PC-3 (cell line): ENCODE measurements around the gene MMUT. TPM values are rescaled to one million over a fixed set of nuclear protein-coding genes. Genes with fewer than 3 reads are reported as not detected.

Source experiments
- ATAC-seq: fragments of 200-7000 bp; cut with Tn5 transposase; 2 replicates; pipeline ENCODE4 v1.9.1; 2020; ENCODE audit warnings: mild to moderate bottlenecking, moderate library complexity
- BruUV-seq: library from RNA; stranded (reverse); fragments of 400-500 nt; replicated peaks from 2 replicates; lab custom pipeline; 2021; lab: Mats Ljungman, UMichigan
- CTCF ChIA-PET: fragments of 300-600 bp; sonication (Branson Sonifier 250); formaldehyde crosslinking; loops from one replicate; lab custom pipeline; 2022; ENCODE audit warnings: antibody characterized with exemption; lab: Charles Lee
- POLR2A ChIA-PET: fragments of 300-600 bp; sonication (Branson Sonifier 250); formaldehyde crosslinking; loops from one replicate; lab custom pipeline; 2022; ENCODE audit warnings: antibody characterized with exemption; ENCODE audit not compliant: unreplicated experiment; lab: Charles Lee
- DNase-seq: peaks from one replicate; pipeline ENCODE4 v3.0.0-alpha.2; 2015
- H2AFZ ChIP-seq: fragments of 300-600 bp; sonication (generic); 2 replicates; pipeline ENCODE4 v1.6.0; 2016; ENCODE audit warnings: antibody characterized with exemption, low read length
- H3F3A ChIP-seq: fragments of 300-600 bp; sonication (generic); one replicate; pipeline ENCODE4 v1.6.0; 2017; ENCODE audit warnings: antibody characterized with exemption, low read length, control low read depth, mild to moderate bottlenecking; ENCODE audit not compliant: unreplicated experiment
- H3K27ac ChIP-seq: fragments of 300-600 bp; sonication (generic); 2 replicates; pipeline ENCODE4 v1.5.1; 2016; ENCODE audit warnings: mild to moderate bottlenecking, low read length
- H3K27me3 ChIP-seq: fragments of 300-600 bp; sonication (generic); 2 replicates; pipeline ENCODE4 v1.6.1; 2016; ENCODE audit warnings: low read length, mixed read lengths
- H3K36me3 ChIP-seq: fragments of 300-600 bp; sonication (generic); 2 replicates; pipeline ENCODE4 v1.6.1; 2016; ENCODE audit warnings: low read depth, mixed run types, low read length, mixed read lengths
- H3K4me1 ChIP-seq: fragments of 300-600 bp; sonication (generic); 2 replicates; pipeline ENCODE4 v1.5.1; 2016; ENCODE audit warnings: low read length; ENCODE audit not compliant: insufficient read depth
- H3K4me2 ChIP-seq: fragments of 300-600 bp; sonication (generic); 2 replicates; pipeline ENCODE4 v1.6.0; 2016; ENCODE audit warnings: low read length
- H3K4me3 ChIP-seq: fragments of 300-600 bp; sonication (generic); 2 replicates; pipeline ENCODE4 v1.5.1; 2016; ENCODE audit warnings: mild to moderate bottlenecking, low read length, mixed read lengths
- H3K79me2 ChIP-seq: fragments of 300-600 bp; sonication (generic); 2 replicates; pipeline ENCODE4 v1.6.1; 2017; ENCODE audit warnings: low read length, mixed read lengths
- H3K9ac ChIP-seq: fragments of 300-600 bp; sonication (generic); 2 replicates; pipeline ENCODE4 v1.6.0; 2016; ENCODE audit warnings: mild to moderate bottlenecking, low read length
- H3K9me2 ChIP-seq: fragments of 300-600 bp; sonication (generic); replicated peaks from 2 replicates; pipeline ENCODE4 v1.6.1; 2016; ENCODE audit warnings: mixed run types, low read length, mixed read lengths
- H3K9me3 ChIP-seq: fragments of 300-600 bp; sonication (generic); 2 replicates; pipeline ENCODE4 v1.6.1; 2016; ENCODE audit warnings: low read length, mixed read lengths
- H4K20me1 ChIP-seq: fragments of 300-600 bp; sonication (generic); 2 replicates; pipeline ENCODE4 v1.6.1; 2016; ENCODE audit warnings: low read length, mixed read lengths
- EZH2 ChIP-seq: fragments of 300-600 bp; sonication (generic); IDR thresholded peaks from one replicate; pipeline ENCODE4 v1.6.1; 2017; ENCODE audit warnings: antibody characterized with exemption, mild to moderate bottlenecking, low read length; ENCODE audit not compliant: unreplicated experiment
- EZH2phosphoT487 ChIP-seq: fragments of 300-600 bp; sonication (generic); IDR thresholded peaks from 2 replicates; pipeline ENCODE4 v1.6.1; 2018; ENCODE audit warnings: mild to moderate bottlenecking, antibody characterized with exemption, low read length, borderline replicate concordance
- intact Hi-C: fragments of 100-400 bp; cut with micrococcal nuclease; formaldehyde crosslinking; loops from 2 replicates; pipeline ENCODE4 v1.9.0; 2023
- total RNA-seq: library from RNA; depleted of rRNA; stranded (reverse); fragments of >200 nt; gene quantifications from 2 replicates; pipeline ENCODE4 v1.2.3, GENCODE V29; 2014
- TF ChIP-seq, protein P1 (sequence below): fragments of 300-600 bp; sonication (generic); conservative IDR thresholded peaks from 2 replicates; pipeline ENCODE4 v1.5.1; 2017; ENCODE audit warnings: antibody characterized with exemption, low read depth, mild to moderate bottlenecking, low read length

MMUT gene
- total RNA-seq, 1 experiment from 2014 or later, result 4.5 TPM

DNA sequence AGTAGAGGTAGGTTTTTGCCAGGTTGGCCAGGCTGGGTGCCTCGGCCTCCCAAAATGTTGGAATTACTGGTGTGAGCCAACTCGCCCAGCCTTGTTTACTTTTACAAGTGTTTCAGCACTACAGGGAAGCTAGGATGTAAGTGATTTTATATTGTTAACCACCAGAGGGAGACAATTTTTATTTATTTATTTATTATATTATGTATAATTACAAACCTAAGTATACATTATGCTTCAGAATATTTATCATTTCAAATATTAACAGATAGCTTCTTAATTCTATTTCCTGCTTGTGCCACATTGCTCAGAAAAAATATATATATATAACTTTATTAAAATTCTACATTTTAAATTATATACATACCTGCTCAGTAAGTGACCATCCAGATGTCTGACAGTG is 9.8 kb downstream of the MMUT start:
- no peaks in the 10 kb centered on the region for H4K20me1 ChIP-seq
- H3K27ac ChIP-seq, result no peak overlapping the region
- H3K27me3 ChIP-seq, result no peaks in the 10 kb centered on the region
- H3K4me2 ChIP-seq, result no peak overlapping the region
- no peak overlapping the region for H3K4me3 ChIP-seq
- intact Hi-C loops, result loop anchor here (5.0 kb wide), 1 partner anchor 154 kb away; no protein-coding TSS in a partner anchor
- CTCF ChIA-PET, result interaction anchor here (0.6 kb wide), 1 partner anchor 63 kb away, joined by 3 read pairs; no protein-coding TSS in a partner anchor
- no peaks in the 10 kb centered on the region for H3F3A ChIP-seq
- no peaks in the 10 kb centered on the region for H3K4me1 ChIP-seq
- H3K9me3 ChIP-seq, result no peaks in the 10 kb centered on the region
- peaks cover 5% of the 10 kb centered on the region; the same call in 1 of the 2 replicates for H3K36me3 ChIP-seq
- H3K9me2 ChIP-seq, result no peaks in the 10 kb centered on the region
- DNase-seq, result peak; percentile 55
- no TSS peak for BruUV-seq
- ATAC-seq, result no peak; the same call in 1 of the 2 replicates
- no peaks in the 10 kb centered on the region for H3K79me2 ChIP-seq
- TF ChIP-seq EZH2phosphoT487 (no peak), EZH2 (no peak)
- TF ChIP-seq, protein P1, sequence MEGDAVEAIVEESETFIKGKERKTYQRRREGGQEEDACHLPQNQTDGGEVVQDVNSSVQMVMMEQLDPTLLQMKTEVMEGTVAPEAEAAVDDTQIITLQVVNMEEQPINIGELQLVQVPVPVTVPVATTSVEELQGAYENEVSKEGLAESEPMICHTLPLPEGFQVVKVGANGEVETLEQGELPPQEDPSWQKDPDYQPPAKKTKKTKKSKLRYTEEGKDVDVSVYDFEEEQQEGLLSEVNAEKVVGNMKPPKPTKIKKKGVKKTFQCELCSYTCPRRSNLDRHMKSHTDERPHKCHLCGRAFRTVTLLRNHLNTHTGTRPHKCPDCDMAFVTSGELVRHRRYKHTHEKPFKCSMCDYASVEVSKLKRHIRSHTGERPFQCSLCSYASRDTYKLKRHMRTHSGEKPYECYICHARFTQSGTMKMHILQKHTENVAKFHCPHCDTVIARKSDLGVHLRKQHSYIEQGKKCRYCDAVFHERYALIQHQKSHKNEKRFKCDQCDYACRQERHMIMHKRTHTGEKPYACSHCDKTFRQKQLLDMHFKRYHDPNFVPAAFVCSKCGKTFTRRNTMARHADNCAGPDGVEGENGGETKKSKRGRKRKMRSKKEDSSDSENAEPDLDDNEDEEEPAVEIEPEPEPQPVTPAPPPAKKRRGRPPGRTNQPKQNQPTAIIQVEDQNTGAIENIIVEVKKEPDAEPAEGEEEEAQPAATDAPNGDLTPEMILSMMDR, result no peak; the same call in 1 of the 2 replicates
- POLR2A ChIA-PET, result no interaction called here
- H3K9ac ChIP-seq, result no peak overlapping the region
- no peak overlapping the region for H2AFZ ChIP-seq

DNA sequence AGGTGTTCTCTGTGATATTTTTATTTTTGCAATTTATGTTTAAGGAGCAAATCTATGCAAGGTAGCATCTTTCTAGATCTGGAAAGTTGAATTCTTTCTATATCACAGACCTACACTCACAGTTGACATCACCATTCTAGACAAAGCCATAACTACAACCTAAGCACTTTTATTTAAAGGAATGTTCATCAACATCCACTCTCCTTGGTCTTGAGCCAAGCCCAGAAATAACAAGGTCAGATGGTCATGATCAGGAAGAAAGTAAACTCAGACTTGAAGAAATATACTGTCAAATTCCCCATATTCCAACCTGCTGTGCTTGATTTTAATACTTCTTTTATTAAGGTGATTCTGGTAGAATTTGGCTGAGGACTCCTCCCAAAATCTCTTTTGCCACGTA is 32.2 kb downstream of the MMUT start:
- TF ChIP-seq, protein P1, result no peak
- TF ChIP-seq EZH2phosphoT487 (no peak), EZH2 (no peak)
- H3K4me3 ChIP-seq, result no peak overlapping the region
- H4K20me1 ChIP-seq, result no peaks in the 10 kb centered on the region
- no peaks in the 10 kb centered on the region for H3F3A ChIP-seq
- H3K9ac ChIP-seq, result no peak overlapping the region
- H3K79me2 ChIP-seq, result no peaks in the 10 kb centered on the region
- no peak overlapping the region for H3K27ac ChIP-seq
- intact Hi-C loops, result no loop called here
- H2AFZ ChIP-seq, result no peak overlapping the region
- H3K4me2 ChIP-seq, result peak overlapping the region; percentile 15
- no peaks in the 10 kb centered on the region for H3K9me3 ChIP-seq
- ChIA-PET CTCF (no interaction called here), POLR2A (no interaction called here)
- no TSS peak for BruUV-seq
- peaks cover 17% of the 10 kb centered on the region for H3K4me1 ChIP-seq
- H3K27me3 ChIP-seq, result no peaks in the 10 kb centered on the region
- ATAC-seq, result no peak
- DNase-seq, result no peak
- H3K36me3 ChIP-seq, result peaks cover 4% of the 10 kb centered on the region; the same call in 1 of the 2 replicates
- no peaks in the 10 kb centered on the region for H3K9me2 ChIP-seq

DNA sequence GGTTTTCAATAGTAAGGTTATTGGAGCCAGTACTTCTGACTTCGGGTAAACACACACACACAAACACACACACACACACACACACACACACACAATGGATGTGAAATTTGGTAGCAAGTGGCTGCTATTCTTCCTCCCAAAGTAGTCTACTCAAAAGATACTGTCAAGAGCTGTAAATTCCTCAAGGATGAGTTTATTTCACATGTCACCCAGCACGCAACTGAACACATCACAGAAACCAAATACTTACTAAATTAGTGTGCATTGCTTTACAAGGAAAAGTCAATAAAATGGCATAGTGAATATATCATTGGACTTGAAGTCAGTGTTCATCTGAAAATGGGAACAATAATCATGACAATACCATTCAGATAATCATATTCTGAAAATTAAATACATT is 32.9 kb downstream of the MMUT start:
- intact Hi-C loops, result no loop called here
- peaks cover 4% of the 10 kb centered on the region; the same call in 1 of the 2 replicates for H3K36me3 ChIP-seq
- no peak for TF ChIP-seq EZH2phosphoT487
- no peak for TF ChIP-seq EZH2
- TF ChIP-seq, protein P1, result no peak
- peak; percentile 71 for ATAC-seq
- POLR2A ChIA-PET, result no interaction called here
- no peak overlapping the region for H2AFZ ChIP-seq
- no peaks in the 10 kb centered on the region for H3K9me3 ChIP-seq
- no peak overlapping the region for H3K9ac ChIP-seq
- no peaks in the 10 kb centered on the region for H4K20me1 ChIP-seq
- no peaks in the 10 kb centered on the region for H3F3A ChIP-seq
- peaks cover 17% of the 10 kb centered on the region for H3K4me1 ChIP-seq
- H3K9me2 ChIP-seq, result no peaks in the 10 kb centered on the region
- H3K27me3 ChIP-seq, result no peaks in the 10 kb centered on the region
- peak; percentile 74 for DNase-seq
- H3K79me2 ChIP-seq, result no peaks in the 10 kb centered on the region
- BruUV-seq, result no TSS peak
- H3K27ac ChIP-seq, result no peak overlapping the region
- CTCF ChIA-PET, result interaction anchor here (0.7 kb wide), 1 partner anchor 1242 kb away, joined by 3 read pairs; no protein-coding TSS in a partner anchor
- no peak overlapping the region for H3K4me3 ChIP-seq
- H3K4me2 ChIP-seq, result peak overlapping the region; percentile 3; the same call in 1 of the 2 replicates
